ENCODE results near the gene TWNK. TPM values are rescaled to one million over a fixed set of nuclear protein-coding genes. Genes with fewer than 3 reads are reported as not detected.

The TWNK gene
- total RNA-seq, 1 donor from 2014 or later: 7.3 TPM

- Histone ChIP-seq H3K9me3 (replicated peaks) (no peaks in the 10 kb centered on the region), H3K27me3 (ENCODE audit: low read depth) (no peaks in the 10 kb centered on the region), H3K4me1 (peaks cover 34% of the 10 kb centered on the region), H3K4me3 (no peak overlapping the region), H3K36me3 (peaks cover 44% of the 10 kb centered on the region), H3K27ac (replicated peaks) (no peak overlapping the region)
- peak; percentile 79 for TF ChIP-seq CTCF (IDR thresholded peaks at IDR 0.05; ENCODE audit: borderline replicate concordance)
- DNase-seq: no peak
- intact Hi-C loops (cut with micrococcal nuclease): no loop called here
Observed at GRCh38 chr10:100993986-100994708, 6.8 kb downstream of the TWNK start.

DNA sequence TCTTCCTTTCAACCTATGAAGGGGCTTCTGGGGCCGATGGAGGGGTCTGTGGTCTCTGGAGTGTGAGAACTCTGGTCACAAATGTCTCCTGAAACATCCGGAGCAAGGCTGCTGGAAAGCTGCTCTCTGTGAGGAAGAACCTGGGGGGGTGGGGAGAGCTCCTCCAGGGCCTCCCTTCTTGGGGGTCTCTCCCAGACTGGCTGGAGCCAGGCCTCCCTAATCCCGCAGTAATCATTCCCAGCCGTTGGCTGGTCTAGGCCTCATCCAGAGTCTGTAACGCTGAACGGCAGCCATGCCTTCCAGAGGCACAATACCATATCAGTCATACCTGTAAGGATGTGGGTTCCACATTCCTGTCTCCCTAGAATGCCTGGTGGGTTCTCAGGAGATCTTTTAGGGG, 7.8 kb downstream of the TWNK start:
- Histone ChIP-seq H3K36me3 (peaks cover 35% of the 10 kb centered on the region), H3K27ac (replicated peaks) (no peak overlapping the region), H3K9me3 (replicated peaks) (no peaks in the 10 kb centered on the region), H3K4me1 (peaks cover 37% of the 10 kb centered on the region), H3K4me3 (no peak overlapping the region), H3K27me3 (ENCODE audit: low read depth) (no peaks in the 10 kb centered on the region)
- no peak for TF ChIP-seq CTCF (IDR thresholded peaks at IDR 0.05; ENCODE audit: borderline replicate concordance)
- intact Hi-C loops (cut with micrococcal nuclease): no loop called here
- no peak for DNase-seq

DNA sequence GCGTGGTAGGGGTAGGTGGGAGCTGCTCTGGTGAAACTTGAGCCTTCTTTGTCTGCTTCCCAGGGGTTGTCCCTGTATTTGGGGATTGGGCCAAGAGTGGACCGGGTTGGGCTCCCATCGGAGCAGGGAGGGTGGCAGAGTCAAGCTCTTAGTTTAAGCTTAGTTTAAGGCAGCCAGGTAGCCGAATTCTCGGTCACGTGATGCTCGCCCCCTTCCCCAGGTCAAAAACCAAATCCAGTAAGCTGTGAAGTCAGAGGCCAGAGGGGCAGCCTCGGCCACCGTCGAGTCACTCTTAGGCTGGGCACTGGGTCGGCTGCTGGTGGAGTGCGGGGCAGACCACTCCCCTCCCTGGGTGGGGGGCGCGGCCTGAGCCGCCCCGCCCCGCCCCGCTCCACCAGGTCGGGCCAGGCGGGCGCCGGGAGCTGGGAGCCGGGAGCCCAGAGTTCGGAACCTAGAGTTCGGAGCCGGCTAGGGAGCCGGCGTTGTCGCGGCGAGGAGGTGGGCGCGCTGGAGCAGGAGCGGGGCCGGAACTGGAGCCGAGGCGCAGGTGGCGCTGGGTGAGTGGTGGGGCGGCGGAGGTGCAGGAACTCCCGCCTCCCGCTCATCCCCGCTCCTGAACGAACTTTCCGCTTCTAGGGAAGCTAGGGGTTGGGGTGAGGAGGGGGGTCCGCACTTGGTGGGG, 9.5 kb downstream of the TWNK start:
- peak overlapping the region; percentile 100 for H3K27ac ChIP-seq (replicated peaks)
- H3K4me3 ChIP-seq: peak overlapping the region; percentile 96
- intact Hi-C loops (cut with micrococcal nuclease): no loop called here
- H3K4me1 ChIP-seq: peaks cover 54% of the 10 kb centered on the region
- no peaks in the 10 kb centered on the region for H3K9me3 ChIP-seq (replicated peaks)
- H3K27me3 ChIP-seq (ENCODE audit: low read depth): no peaks in the 10 kb centered on the region
- H3K36me3 ChIP-seq: peaks cover 18% of the 10 kb centered on the region
- TF ChIP-seq CTCF (IDR thresholded peaks at IDR 0.05; ENCODE audit: borderline replicate concordance): no peak
- no peak for DNase-seq

DNA sequence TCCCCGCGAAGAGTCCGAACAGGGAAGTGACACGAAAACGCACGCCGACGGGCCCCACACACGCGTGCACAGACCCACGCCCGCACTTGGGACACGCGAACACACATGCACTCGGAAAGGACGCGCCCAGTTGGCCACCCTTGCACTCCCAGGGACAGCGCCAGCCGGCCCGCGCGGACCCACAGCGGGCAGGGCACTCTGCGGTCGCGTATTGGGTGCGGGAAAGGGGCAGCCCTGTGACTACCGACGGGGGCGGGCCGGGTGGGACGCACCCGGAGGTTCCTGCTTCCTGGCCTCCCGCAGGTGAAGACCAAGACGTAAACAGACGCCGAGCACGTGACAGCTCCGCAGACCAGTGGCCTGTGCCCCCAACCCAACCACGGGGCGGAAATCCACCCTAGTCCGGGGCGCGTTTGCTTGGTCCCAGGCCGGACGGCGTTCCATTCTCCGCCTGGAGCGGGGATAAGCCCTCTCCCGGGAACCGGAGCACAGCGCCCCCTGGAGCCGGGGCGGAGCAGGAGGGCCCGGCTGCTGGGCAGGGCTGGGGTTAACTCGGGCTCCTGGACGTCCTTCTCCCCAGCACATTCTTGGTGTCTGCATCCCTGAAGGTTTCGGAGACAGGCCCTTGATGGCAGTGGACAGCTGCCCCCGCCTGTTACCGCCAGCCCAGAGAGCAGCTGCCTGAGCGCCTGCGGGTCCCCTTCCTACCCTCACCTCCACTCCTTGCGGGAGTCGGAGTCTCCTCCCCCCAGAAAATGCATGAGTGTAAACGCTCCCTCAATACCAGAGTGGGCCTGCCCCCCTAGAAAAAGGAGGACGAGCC, 10.2 kb downstream of the TWNK start:
- peaks cover 61% of the 10 kb centered on the region for H3K4me1 ChIP-seq
- intact Hi-C loops (cut with micrococcal nuclease): no loop called here

More for the DNA sequence above, 10.2 kb downstream of the TWNK start:
- Histone ChIP-seq H3K36me3 (peaks cover 17% of the 10 kb centered on the region), H3K27ac (replicated peaks) (peak overlapping the region; percentile 100), H3K27me3 (ENCODE audit: low read depth) (no peaks in the 10 kb centered on the region), H3K4me3 (peak overlapping the region; percentile 96), H3K9me3 (replicated peaks) (no peaks in the 10 kb centered on the region)
- peak; percentile 89 for TF ChIP-seq CTCF (IDR thresholded peaks at IDR 0.05; ENCODE audit: borderline replicate concordance)
- DNase-seq: peak; percentile 76

Data from left ventricle myocardium inferior (tissue), 1 donor.